Activated CD4-positive, alpha-beta T cell treated with anti-CD3 and anti-CD28 coated beads for 36 hours (primary cell): ENCODE results near the gene KANK3. TPM values are rescaled to one million over a fixed set of nuclear protein-coding genes. Genes with fewer than 3 reads are reported as not detected.
"Not testable (repeated sequence)": the region's sequence is repeated elsewhere in the genome, so short reads cannot be mapped to it uniquely, and the experiment has no call there.

ENCODE experiments used
- ATAC-seq: fragments of 200-7000 bp; cut with Tn5 transposase; one replicate; pipeline ENCODE4 v1.10.0; 2021; ENCODE audit warnings: mild to moderate bottlenecking, moderate library complexity
- CTCF ChIA-PET: fragments of 350-600 bp; sonication (Branson Sonifier 250); formaldehyde crosslinking; loops from one replicate; lab custom pipeline; 2021; ENCODE audit warnings: antibody characterized with exemption; lab: Charles Lee
- POLR2A ChIA-PET: fragments of 350-600 bp; sonication (Branson Sonifier 250); formaldehyde crosslinking; loops from one replicate; lab custom pipeline; 2021; ENCODE audit warnings: antibody characterized with exemption, inconsistent platforms; lab: Charles Lee
- DNase-seq: peaks from one replicate; pipeline ENCODE4 v3.0.0-alpha.2; 2020
- H3K27ac Mint-ChIP-seq: one replicate; pipeline ENCODE4 v1.8.0; 2021; ENCODE audit warnings: mixed read lengths
- H3K27me3 Mint-ChIP-seq: one replicate; pipeline ENCODE4 v1.8.0; 2021; ENCODE audit warnings: mixed read lengths
- H3K36me3 Mint-ChIP-seq: one replicate; pipeline ENCODE4 v1.8.0; 2021; ENCODE audit warnings: low read depth, mixed read lengths
- H3K4me1 Mint-ChIP-seq: one replicate; pipeline ENCODE4 v1.8.0; 2021; ENCODE audit warnings: mixed read lengths
- H3K4me3 Mint-ChIP-seq: one replicate; pipeline ENCODE4 v1.8.0; 2021; ENCODE audit warnings: mild to moderate bottlenecking, moderate library complexity, mixed read lengths
- H3K9me3 Mint-ChIP-seq: one replicate; pipeline ENCODE4 v1.8.0; 2021; ENCODE audit warnings: low read depth, mixed read lengths
- intact Hi-C, 2 experiments: fragments of 100-400 bp; cut with DNase I in 1 of 2; cut with micrococcal nuclease in 1 of 2; formaldehyde crosslinking; loops; one replicate each; pipeline versions ENCODE4 v1.14.2 to v1.15.1; 2022 to 2024; cut with DNase I, micrococcal nuclease
- microRNA-seq: library from miRNA; unstranded; fragments of <30 nt; microRNA quantifications from one replicate; pipeline ENCODE4 v1.2.0, GENCODE V29; 2021; ENCODE audit warnings: borderline replicate concordance
- total RNA-seq, 2 experiments: library from RNA; stranded (reverse); gene quantifications; one replicate each; pipeline ENCODE4 v1.2.3, GENCODE V29; 2021

Gene KANK3
- total RNA-seq, 2 experiments from 2014 or later: 0.98 to 1.1 TPM

DNA sequence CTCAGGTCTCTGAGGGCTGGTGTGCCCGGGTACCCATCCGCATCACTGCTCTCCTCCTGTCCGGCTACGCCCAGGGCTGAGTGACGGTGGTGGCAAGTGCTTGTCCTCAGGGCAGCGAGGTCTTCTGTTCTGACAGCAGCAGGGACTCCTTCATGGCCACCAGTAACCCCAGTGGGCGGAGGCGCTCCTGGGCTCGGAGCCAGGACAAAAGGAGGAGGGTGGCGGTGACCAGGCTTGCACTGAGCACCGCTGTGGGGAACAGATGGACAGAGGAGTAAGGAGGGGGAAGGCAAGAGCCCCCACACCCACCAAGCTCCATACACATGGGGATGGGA, 40.7 kb downstream of the KANK3 start:
- no peaks in the 10 kb centered on the region for H3K27me3 Mint-ChIP-seq
- no peak overlapping the region for H3K27ac Mint-ChIP-seq
- intact Hi-C loops: no loop called here
- ChIA-PET POLR2A (no interaction called here), CTCF (no interaction called here)
- H3K4me1 Mint-ChIP-seq: peaks cover 17% of the 10 kb centered on the region
- DNase-seq: no peak
- H3K9me3 Mint-ChIP-seq: no peaks in the 10 kb centered on the region
- no peak for ATAC-seq
- peaks cover 14% of the 10 kb centered on the region for H3K36me3 Mint-ChIP-seq
- H3K4me3 Mint-ChIP-seq: no peak overlapping the region

DNA sequence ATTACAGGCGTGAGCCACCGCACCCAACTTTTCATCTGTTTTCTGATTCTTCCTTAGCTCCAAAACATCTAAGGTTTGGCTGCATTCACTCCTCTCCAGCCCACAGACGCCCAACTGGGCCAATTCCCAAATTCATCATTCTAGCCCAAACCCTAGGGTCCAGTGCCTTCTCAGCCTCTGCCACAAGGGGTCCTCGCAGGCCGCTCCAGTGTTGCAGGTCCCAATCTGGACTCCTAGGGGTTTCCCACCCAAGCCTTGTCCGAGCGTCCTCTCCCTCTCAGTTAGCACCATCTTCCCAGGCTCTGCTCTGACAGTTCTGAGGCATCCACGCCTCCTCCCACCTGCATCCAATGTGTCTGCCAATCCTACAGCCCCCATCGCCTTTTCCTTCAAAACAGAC, 51.7 kb downstream of the KANK3 start:
- H3K4me1 Mint-ChIP-seq, POLR2A ChIA-PET, H3K27ac Mint-ChIP-seq, H3K4me3 Mint-ChIP-seq, H3K27me3 Mint-ChIP-seq, DNase-seq, H3K9me3 Mint-ChIP-seq, intact Hi-C loops, ATAC-seq, CTCF ChIA-PET, H3K36me3 Mint-ChIP-seq: not testable (repeated sequence)

DNA sequence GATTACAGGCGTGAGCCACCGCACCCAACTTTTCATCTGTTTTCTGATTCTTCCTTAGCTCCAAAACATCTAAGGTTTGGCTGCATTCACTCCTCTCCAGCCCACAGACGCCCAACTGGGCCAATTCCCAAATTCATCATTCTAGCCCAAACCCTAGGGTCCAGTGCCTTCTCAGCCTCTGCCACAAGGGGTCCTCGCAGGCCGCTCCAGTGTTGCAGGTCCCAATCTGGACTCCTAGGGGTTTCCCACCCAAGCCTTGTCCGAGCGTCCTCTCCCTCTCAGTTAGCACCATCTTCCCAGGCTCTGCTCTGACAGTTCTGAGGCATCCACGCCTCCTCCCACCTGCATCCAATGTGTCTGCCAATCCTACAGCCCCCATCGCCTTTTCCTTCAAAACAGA, 66.6 kb downstream of the KANK3 start:
- H3K27ac Mint-ChIP-seq, DNase-seq, H3K36me3 Mint-ChIP-seq, H3K9me3 Mint-ChIP-seq, H3K4me3 Mint-ChIP-seq, CTCF ChIA-PET, H3K4me1 Mint-ChIP-seq, POLR2A ChIA-PET, intact Hi-C loops, H3K27me3 Mint-ChIP-seq: not testable (repeated sequence)
- ATAC-seq: peak; percentile 51

Small RNAs within 50 kb of the gene (microRNA-seq; reads per million reads assigned to microRNA genes)
- 5.6 reads per million, percentile 18 among the genes with 10 or more reads in this experiment for gene MIR4999

Other genes with a start within 250 kb of the KANK3 start
- gene FBN3, start 193.7 kb downstream of the KANK3 start, total RNA-seq: not detected
- gene CERS4, start 133.9 kb downstream of the KANK3 start, total RNA-seq: 10 to 100 TPM; 21.2 to 21.8 TPM
- gene CD320, start 34.9 kb downstream of the KANK3 start, total RNA-seq: 10 to 100 TPM; 39.9 to 41.4 TPM
- 100 to 1,000 TPM in 1 of 2 experiments, 10 to 100 TPM in 1; 90.9 to 112 TPM for gene NDUFA7, start 21.9 kb downstream of the KANK3 start, total RNA-seq
- gene RPS28, start 21.8 kb downstream of the KANK3 start, total RNA-seq: 1,000 to 10,000 TPM; 1,994 to 2,316 TPM
- 1 to 10 TPM; 7.4 to 7.9 TPM for gene ANGPTL4, start 20.9 kb upstream of the KANK3 start, total RNA-seq
- gene RAB11B, start 47.1 kb upstream of the KANK3 start, total RNA-seq: 10 to 100 TPM; 74.3 to 93.4 TPM
- gene MARCHF2, start 70.0 kb upstream of the KANK3 start, total RNA-seq: 10 to 100 TPM in 1 of 2 experiments, 1 to 10 TPM in 1; 9.1 to 10.1 TPM
- gene HNRNPM, start 101.7 kb upstream of the KANK3 start, total RNA-seq: 100 to 1,000 TPM; 250 to 304 TPM
- gene PRAM1, start 159.4 kb upstream of the KANK3 start, total RNA-seq: 1 to 10 TPM in 1 of 2 experiments, under 1 TPM in 1; 0.90 to 1.1 TPM
- gene ZNF414, start 170.9 kb upstream of the KANK3 start, total RNA-seq: 10 to 100 TPM; 21.0 to 23.7 TPM
- gene MYO1F, start 234.2 kb upstream of the KANK3 start, total RNA-seq: 10 to 100 TPM; 13.7 to 18.3 TPM